ENCODE results near the gene CFAP100.

- TF ChIP-seq SIN3A (IDR thresholded peaks at IDR 0.05; ENCODE audit: borderline replicate concordance, insufficient read depth, low read length) (no peak), POLR2AphosphoS5 (IDR thresholded peaks at IDR 0.05; ENCODE audit: low read depth, low read length) (no peak), TAF1 (IDR thresholded peaks at IDR 0.05; ENCODE audit: borderline replicate concordance, insufficient read depth, low read length) (no peak), REST (IDR thresholded peaks at IDR 0.05; ENCODE audit: insufficient read depth in 1 of 2, low read depth in 2 of 2, low read length in 2 of 2) (no peak)
Measured at GRCh38 chr3:126418661-126419131, 24.0 kb downstream of the CFAP100 start.
